Caco-2 (cell line): ENCODE data around the gene ARHGDIA. TPM values are rescaled to one million over a fixed set of nuclear protein-coding genes. Genes with fewer than 3 reads are reported as not detected.
A peak's percentile ranks its signal among the peaks of the same experiment; 100 is the strongest.

Source experiments
- BruUV-seq: library from RNA; stranded (reverse); fragments of 400-500 nt; replicated peaks from 2 replicates; lab custom pipeline; 2021; lab: Mats Ljungman, UMichigan
- CTCF ChIA-PET: fragments of 300-600 bp; sonication (Branson Sonifier 250); formaldehyde crosslinking; loops from one replicate; lab custom pipeline; 2022; ENCODE audit warnings: antibody characterized with exemption; lab: Charles Lee
- POLR2A ChIA-PET: fragments of 300-600 bp; sonication (Branson Sonifier 250); formaldehyde crosslinking; loops from one replicate; lab custom pipeline; 2022; ENCODE audit warnings: antibody characterized with exemption; lab: Charles Lee
- DNase-seq, 2 experiments: peaks; one replicate each; pipeline versions ENCODE4 v3.0.0 to v3.0.0-alpha.2; 2020 to 2022
- H3K27me3 ChIP-seq: replicated peaks from 2 replicates; pipeline ENCODE4 v1.6.0; 2011; ENCODE audit warnings: low read length; ENCODE audit not compliant: control insufficient read depth, insufficient read depth
- H3K36me3 ChIP-seq: 2 replicates; pipeline ENCODE4 v1.5.1; 2011; ENCODE audit warnings: low read length; ENCODE audit not compliant: control insufficient read depth, insufficient read depth
- H3K4me1 ChIP-seq: fragments of 250-450 bp; sonication (Bioruptor Pico); 2 replicates; pipeline ENCODE4 v1.5.1; 2020; ENCODE audit warnings: mild to moderate bottlenecking
- H3K4me3 ChIP-seq: 2 replicates; pipeline ENCODE4 v1.5.1; 2011; ENCODE audit warnings: low read depth, mild to moderate bottlenecking, control low read depth, low read length
- H3K9me3 ChIP-seq: fragments of 250-450 bp; sonication (Bioruptor Pico); 2 replicates; pipeline ENCODE4 v1.5.1; 2020; ENCODE audit warnings: mild to moderate bottlenecking, moderate library complexity
- H3K27ac Mint-ChIP-seq: one replicate; pipeline ENCODE4 v1.8.0; 2022; ENCODE audit warnings: mixed read lengths; ENCODE audit not compliant: unreplicated experiment
- H3K27me3 Mint-ChIP-seq: one replicate; pipeline ENCODE4 v1.8.0; 2022; ENCODE audit warnings: mixed read lengths; ENCODE audit not compliant: insufficient read depth, unreplicated experiment
- H3K36me3 Mint-ChIP-seq: one replicate; pipeline ENCODE4 v1.8.0; 2022; ENCODE audit warnings: mild to moderate bottlenecking, mixed read lengths; ENCODE audit not compliant: insufficient read depth, unreplicated experiment
- H3K4me1 Mint-ChIP-seq: one replicate; pipeline ENCODE4 v1.8.0; 2022; ENCODE audit warnings: low read depth, mixed read lengths; ENCODE audit not compliant: unreplicated experiment
- H3K4me3 Mint-ChIP-seq: one replicate; pipeline ENCODE4 v1.8.0; 2022; ENCODE audit warnings: mild to moderate bottlenecking, moderate library complexity, mixed read lengths; ENCODE audit not compliant: unreplicated experiment
- H3K9me3 Mint-ChIP-seq: one replicate; pipeline ENCODE4 v1.8.0; 2022; ENCODE audit warnings: mixed read lengths; ENCODE audit not compliant: unreplicated experiment
- intact Hi-C: fragments of 100-400 bp; cut with micrococcal nuclease; formaldehyde crosslinking; loops from one replicate; pipeline ENCODE4 v1.10.0; 2022; ENCODE audit not compliant: unreplicated experiment
- total RNA-seq: library from RNA; stranded (reverse); gene quantifications from 2 replicates; pipeline ENCODE4 v1.2.3, GENCODE V29; 2022
- TF ChIP-seq, protein P1 (sequence below), 2 experiments: fragments of 200-600 bp in 1 of 2; IDR thresholded peaks; 1 replicate in 1 of 2; 2 replicates in 1 of 2; pipeline versions ENCODE4 v1.5.1 to v1.8.0; 2011 to 2022; ENCODE audit warnings: antibody characterized with exemption in 1 of 2, control low read depth in 1 of 2, inconsistent platforms in 1 of 2, low read depth in 1 of 2, low read length in 1 of 2, mild to moderate bottlenecking in 1 of 2, moderate library complexity in 1 of 2; ENCODE audit not compliant: insufficient read depth in 1 of 2, severe bottlenecking in 1 of 2, unreplicated experiment in 1 of 2

ARHGDIA gene
- total RNA-seq, 1 experiment from 2014 or later: 253 TPM

DNA sequence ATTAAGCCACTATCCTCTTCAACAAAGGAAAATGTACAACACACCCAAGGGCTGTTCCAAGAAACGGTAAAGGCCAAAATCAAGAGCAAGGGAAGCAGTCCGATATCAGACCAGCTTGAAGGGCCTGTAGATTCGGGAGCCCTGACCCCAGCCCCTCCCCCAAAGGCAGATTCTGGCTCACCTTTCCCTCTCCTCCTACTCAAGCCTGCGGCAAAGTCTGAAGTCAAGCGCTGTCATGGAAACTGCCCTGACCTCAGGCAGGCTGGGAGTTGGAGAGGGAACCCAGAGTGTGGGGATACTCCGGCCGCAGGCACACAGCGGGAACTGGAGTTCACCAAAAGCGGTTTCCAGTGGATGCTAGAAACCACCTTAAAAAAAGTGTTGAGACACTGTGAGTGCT is 18.5 kb upstream of the ARHGDIA start:
- peaks cover 92% of the 10 kb centered on the region for H3K36me3 Mint-ChIP-seq
- H3K4me3 Mint-ChIP-seq: peak overlapping the region; percentile 91
- no TSS peak for BruUV-seq
- TF ChIP-seq, protein P1, sequence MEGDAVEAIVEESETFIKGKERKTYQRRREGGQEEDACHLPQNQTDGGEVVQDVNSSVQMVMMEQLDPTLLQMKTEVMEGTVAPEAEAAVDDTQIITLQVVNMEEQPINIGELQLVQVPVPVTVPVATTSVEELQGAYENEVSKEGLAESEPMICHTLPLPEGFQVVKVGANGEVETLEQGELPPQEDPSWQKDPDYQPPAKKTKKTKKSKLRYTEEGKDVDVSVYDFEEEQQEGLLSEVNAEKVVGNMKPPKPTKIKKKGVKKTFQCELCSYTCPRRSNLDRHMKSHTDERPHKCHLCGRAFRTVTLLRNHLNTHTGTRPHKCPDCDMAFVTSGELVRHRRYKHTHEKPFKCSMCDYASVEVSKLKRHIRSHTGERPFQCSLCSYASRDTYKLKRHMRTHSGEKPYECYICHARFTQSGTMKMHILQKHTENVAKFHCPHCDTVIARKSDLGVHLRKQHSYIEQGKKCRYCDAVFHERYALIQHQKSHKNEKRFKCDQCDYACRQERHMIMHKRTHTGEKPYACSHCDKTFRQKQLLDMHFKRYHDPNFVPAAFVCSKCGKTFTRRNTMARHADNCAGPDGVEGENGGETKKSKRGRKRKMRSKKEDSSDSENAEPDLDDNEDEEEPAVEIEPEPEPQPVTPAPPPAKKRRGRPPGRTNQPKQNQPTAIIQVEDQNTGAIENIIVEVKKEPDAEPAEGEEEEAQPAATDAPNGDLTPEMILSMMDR (IDR thresholded peaks at IDR 0.05; ENCODE audit: insufficient read depth in 1 of 2, low read depth in 1 of 2, low read length in 1 of 2, severe bottlenecking in 1 of 2, unreplicated experiment in 1 of 2): no peak
- H3K9me3 Mint-ChIP-seq: no peaks in the 10 kb centered on the region
- Histone ChIP-seq H3K4me3 (no peak overlapping the region), H3K36me3 (peaks cover 13% of the 10 kb centered on the region), H3K27me3 (no peaks in the 10 kb centered on the region), H3K4me1 (peaks cover 11% of the 10 kb centered on the region), H3K9me3 (no peaks in the 10 kb centered on the region)
- H3K27ac Mint-ChIP-seq: peak overlapping the region; percentile 99
- CTCF ChIA-PET: no interaction called here
- H3K27me3 Mint-ChIP-seq: no peaks in the 10 kb centered on the region
- intact Hi-C loops: no loop called here
- no peak for DNase-seq
- POLR2A ChIA-PET: no interaction called here
- H3K4me1 Mint-ChIP-seq: no peaks in the 10 kb centered on the region

DNA sequence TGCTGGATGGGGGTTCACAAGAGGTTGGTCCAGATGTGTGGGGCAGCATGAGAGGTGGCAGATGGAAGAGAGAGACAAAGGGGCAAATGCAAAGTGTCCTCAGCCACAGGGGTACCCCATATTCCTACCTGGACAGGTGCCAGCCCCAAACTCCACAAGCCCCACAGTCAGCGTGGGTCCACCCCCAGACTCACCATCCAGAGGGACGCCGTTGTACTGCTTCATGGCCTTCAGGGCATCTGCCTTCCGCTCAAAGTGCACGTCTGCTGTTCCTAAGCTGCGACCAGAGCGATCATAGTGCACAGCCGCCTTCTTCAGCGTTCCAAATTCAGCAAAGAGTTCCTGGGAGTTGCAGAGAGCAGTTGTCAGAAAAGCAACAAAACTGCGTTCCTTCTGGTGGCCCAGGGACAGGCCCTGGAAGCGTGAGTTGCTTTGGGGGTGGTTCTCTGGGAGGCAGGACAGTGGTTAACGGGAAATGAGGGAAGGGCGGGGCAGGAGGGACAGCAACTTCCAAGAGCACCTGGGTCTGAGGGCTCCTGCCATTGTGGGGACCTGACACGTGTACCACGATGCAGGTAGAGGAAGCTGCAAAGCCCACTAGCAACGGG is 18.0 kb upstream of the ARHGDIA start:
- H3K9me3 Mint-ChIP-seq: no peaks in the 10 kb centered on the region
- TF ChIP-seq, protein P1 (IDR thresholded peaks at IDR 0.05; ENCODE audit: insufficient read depth in 1 of 2, low read depth in 1 of 2, low read length in 1 of 2, severe bottlenecking in 1 of 2, unreplicated experiment in 1 of 2): no peak
- H3K27ac Mint-ChIP-seq: peak overlapping the region; percentile 29
- H3K27me3 Mint-ChIP-seq: no peaks in the 10 kb centered on the region
- peaks cover 93% of the 10 kb centered on the region for H3K36me3 Mint-ChIP-seq
- H3K4me1 ChIP-seq: peaks cover 11% of the 10 kb centered on the region
- no peaks in the 10 kb centered on the region for H3K4me1 Mint-ChIP-seq
- H3K4me3 Mint-ChIP-seq: peak overlapping the region; percentile 91
- no peaks in the 10 kb centered on the region for H3K9me3 ChIP-seq
- intact Hi-C loops: no loop called here
- POLR2A ChIA-PET: no interaction called here
- DNase-seq: no peak
- no peaks in the 10 kb centered on the region for H3K27me3 ChIP-seq
- no peak overlapping the region for H3K4me3 ChIP-seq
- H3K36me3 ChIP-seq: peaks cover 10% of the 10 kb centered on the region
- BruUV-seq: no TSS peak
- CTCF ChIA-PET: no interaction called here

DNA sequence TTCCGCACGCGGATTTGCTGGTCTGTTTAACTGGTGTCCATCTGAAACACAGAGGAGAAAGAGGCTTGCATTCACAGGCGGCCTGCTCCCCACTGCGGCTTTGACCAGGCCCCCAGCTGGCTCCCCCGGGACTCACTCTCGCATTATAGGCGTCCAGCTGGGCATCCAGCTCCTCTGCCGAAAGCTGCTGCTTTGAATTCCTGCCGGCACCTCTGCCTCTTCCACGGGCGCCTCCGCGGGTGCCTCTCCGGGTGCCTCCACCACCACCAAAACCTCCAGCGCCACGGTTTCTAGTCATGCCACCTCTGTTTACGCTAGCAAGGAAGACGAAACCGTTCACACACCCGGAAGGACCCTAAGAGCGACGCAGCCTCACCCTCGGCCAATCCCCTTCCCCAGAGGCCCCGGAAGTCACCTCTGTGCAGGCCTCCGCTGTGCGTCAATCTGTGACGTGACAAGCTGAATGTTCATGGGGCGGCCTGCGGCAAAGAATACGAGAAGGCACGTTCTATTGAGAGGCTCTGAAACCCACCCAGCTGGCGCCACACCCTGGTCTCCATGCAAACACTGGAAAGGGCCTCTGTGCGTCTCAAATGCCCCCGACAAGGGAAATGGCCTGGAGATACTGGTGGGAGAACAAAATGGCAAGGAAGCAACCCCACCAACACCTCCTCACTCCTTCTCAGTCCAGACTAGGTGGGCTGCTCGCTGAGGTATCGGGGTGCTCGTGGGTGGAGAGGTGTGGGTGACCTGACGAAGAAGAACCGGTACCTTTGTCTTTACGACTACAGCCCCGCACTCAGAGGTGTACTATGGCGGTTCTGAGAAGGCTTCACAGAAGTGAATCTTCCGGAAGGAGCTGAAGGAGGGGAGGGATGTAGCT is 17.2 kb upstream of the ARHGDIA start:
- DNase-seq: no peak
- Histone ChIP-seq H3K27me3 (no peaks in the 10 kb centered on the region), H3K4me3 (no peak overlapping the region), H3K9me3 (no peaks in the 10 kb centered on the region), H3K36me3 (peaks cover 10% of the 10 kb centered on the region), H3K4me1 (peaks cover 11% of the 10 kb centered on the region)
- no TSS peak for BruUV-seq
- intact Hi-C loops: no loop called here
- ChIA-PET POLR2A (no interaction called here), CTCF (no interaction called here)
- H3K36me3 Mint-ChIP-seq: peaks cover 94% of the 10 kb centered on the region
- TF ChIP-seq, protein P1 (IDR thresholded peaks at IDR 0.05; ENCODE audit: insufficient read depth in 1 of 2, low read depth in 1 of 2, low read length in 1 of 2, severe bottlenecking in 1 of 2, unreplicated experiment in 1 of 2): no peak
- peak overlapping the region; percentile 91 for H3K4me3 Mint-ChIP-seq
- H3K9me3 Mint-ChIP-seq: no peaks in the 10 kb centered on the region
- peak overlapping the region; percentile 29 for H3K27ac Mint-ChIP-seq
- H3K27me3 Mint-ChIP-seq: no peaks in the 10 kb centered on the region
- H3K4me1 Mint-ChIP-seq: no peaks in the 10 kb centered on the region
